Measurements from ENCODE around the gene TBRG4.

TBRG4 gene

DNA sequence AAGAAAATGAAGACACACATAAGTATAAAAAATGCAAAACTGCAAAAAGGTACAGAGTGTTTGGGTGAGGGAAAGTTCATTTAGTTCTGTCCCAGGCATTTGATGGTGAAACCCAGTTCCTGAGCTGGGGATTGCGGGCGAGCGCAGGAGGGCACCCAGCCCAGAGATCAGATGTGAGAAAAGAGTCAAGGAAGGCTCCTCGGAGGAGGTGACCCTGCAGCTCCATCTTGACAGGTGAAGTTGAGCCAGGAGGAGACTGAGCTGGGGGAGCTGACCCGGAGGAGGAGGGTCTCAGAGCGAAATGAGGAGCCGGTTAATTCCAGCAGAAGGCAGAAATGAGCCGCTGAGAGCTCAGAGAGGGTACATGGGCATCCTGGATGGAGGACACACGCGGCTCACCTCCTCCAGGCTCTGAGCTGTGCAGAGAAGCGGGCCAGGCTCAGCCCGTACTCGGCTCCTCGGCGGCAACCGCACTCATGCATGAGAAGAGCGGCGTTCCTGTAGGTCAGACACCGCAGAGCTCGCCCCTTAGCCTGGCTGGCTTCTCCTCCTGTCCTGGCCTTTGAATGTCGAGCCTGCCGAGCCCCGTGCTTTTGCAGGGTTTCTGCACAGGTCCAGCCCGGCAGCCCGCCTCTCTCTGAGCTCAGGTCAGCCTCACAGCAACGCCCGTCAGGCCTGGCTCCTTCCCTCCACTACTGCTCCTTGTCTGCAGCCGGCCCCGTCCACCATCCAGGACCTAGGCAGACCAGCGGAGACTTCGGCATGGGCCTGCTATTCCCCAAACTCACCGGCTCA, 36.6 kb upstream of the TBRG4 start:
- in situ Hi-C loops (cut with MboI; ENCODE audit: low pct_unique_long_range_greater_than_20kb, low sequenced_read_pairs): loop anchor here (25.0 kb wide), 1 partner anchor 561 kb away; the partner anchor contains the start of gene TMED4
- DNase-seq: no peak

DNA sequence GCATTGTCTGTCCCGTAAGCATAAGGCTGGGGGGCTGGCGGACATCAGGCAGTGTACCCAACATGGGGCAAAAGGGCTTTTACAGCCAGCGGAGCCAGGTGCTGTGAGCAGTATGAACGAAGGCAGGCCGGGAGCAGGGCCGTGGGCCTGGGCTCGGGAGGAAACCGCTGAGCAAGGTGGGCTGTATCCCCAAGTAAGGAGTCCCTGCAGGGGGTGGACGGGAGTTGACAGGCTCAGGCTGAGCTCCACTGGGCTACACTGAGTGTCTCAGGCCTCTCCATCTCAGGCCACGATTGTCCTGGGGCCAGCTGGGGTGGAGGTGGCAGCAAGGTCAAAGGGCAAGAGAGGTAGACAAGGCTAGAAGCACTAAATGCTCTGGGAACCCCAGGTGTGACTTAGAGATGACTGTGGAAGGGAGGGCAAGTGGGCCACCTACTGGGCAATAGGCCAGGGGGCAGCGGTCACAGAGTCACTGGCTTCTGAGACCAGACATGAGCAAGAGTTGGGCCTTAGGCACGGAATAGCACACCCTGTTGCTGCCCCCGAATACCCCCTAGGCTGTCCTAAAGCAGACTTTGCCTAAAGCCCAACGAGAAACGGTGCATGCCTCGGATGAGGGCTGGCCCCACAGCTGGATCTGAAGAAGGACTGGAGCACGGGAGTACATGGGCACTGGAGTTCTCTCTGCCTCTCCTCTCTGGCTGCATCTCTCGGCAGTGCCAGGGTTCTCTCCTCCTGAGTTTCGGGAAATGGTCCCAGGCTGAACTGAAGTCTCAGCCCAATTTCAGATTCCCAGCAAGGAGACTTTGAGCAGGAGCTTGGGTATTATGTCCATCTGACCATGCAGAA, 35.3 kb upstream of the TBRG4 start:
- DNase-seq: no peak
- in situ Hi-C loops (cut with MboI; ENCODE audit: low pct_unique_long_range_greater_than_20kb, low sequenced_read_pairs): loop anchor here (25.0 kb wide), 1 partner anchor 559 kb away; the partner anchor contains the start of gene TMED4

GRCh38 chr7:45145881-45146280, 34.4 kb upstream of the TBRG4 start:
- in situ Hi-C loops (cut with MboI; ENCODE audit: low pct_unique_long_range_greater_than_20kb, low sequenced_read_pairs): loop anchor here (25.0 kb wide), 1 partner anchor 559 kb away; the partner anchor contains the start of gene TMED4
- DNase-seq: no peak

DNA sequence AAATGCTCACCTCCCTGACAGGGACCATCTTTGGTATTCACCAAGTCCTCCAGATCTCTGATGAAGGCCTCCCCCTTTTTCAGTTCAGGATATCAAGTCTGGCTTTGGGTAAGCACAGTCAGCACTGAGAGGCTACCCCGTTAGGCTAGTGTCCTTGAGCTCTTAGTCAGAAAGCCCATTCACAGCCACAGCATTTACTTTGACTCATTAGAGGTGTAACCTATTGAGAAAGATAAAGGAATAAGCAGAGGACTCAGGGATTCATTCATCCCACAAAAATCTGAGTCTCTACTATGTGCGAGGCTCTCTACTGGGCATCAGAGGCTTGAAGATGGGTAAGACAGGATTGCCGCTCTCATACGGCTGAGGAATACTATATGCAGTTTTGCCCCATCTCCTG, 32.1 kb upstream of the TBRG4 start:
- in situ Hi-C loops (cut with MboI; ENCODE audit: low pct_unique_long_range_greater_than_20kb, low sequenced_read_pairs): loop anchor here (25.0 kb wide), 1 partner anchor 556 kb away; the partner anchor contains the start of gene TMED4
- no peak for DNase-seq

- DNase-seq: peak; percentile 41
- in situ Hi-C loops (cut with MboI; ENCODE audit: low pct_unique_long_range_greater_than_20kb, low sequenced_read_pairs): loop anchor here (25.0 kb wide), 1 partner anchor 554 kb away; the partner anchor contains the start of gene TMED4
Measured at GRCh38 chr7:45140827-45141226, 29.3 kb upstream of the TBRG4 start.

GRCh38 chr7:45138433-45139267, 27.2 kb upstream of the TBRG4 start:
- peak; percentile 43 for DNase-seq
- in situ Hi-C loops (cut with MboI; ENCODE audit: low pct_unique_long_range_greater_than_20kb, low sequenced_read_pairs): loop anchor here (25.0 kb wide), 1 partner anchor 551 kb away; the partner anchor contains the start of gene TMED4

- DNase-seq: peak; percentile 72
- in situ Hi-C loops (cut with MboI; ENCODE audit: low pct_unique_long_range_greater_than_20kb, low sequenced_read_pairs): loop anchor here (25.0 kb wide), 1 partner anchor 549 kb away; the partner anchor contains the start of gene TMED4
Measured at GRCh38 chr7:45136106-45137060, 24.9 kb upstream of the TBRG4 start.

GRCh38 chr7:45133877-45134276, 22.4 kb upstream of the TBRG4 start:
- DNase-seq: no peak
- in situ Hi-C loops (cut with MboI; ENCODE audit: low pct_unique_long_range_greater_than_20kb, low sequenced_read_pairs): loop anchor here (25.0 kb wide), 1 partner anchor 547 kb away; the partner anchor contains the start of gene TMED4

DNA sequence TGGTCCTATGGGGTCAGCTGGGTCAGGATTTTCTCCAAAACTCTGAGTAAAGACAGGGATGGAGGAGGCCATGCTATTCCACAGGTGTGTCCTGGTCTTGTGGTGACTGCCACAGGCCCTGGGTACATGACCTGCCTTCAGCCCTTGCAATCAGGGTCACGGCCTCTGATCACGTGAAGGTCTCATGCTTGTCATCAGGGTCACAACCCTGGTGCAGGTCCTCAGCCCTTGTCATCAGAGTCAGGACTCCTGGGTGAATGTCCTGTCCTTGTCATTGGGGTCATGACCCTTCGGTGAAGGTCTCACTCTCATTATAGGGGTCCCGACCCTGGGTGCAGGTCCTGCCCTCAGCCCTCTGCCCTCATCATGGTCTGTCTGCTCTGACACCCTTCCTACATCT, 21.9 kb upstream of the TBRG4 start:
- no peak for DNase-seq
- in situ Hi-C loops (cut with MboI; ENCODE audit: low pct_unique_long_range_greater_than_20kb, low sequenced_read_pairs): loop anchor here (25.0 kb wide), 1 partner anchor 546 kb away; the partner anchor contains the start of gene TMED4

DNA sequence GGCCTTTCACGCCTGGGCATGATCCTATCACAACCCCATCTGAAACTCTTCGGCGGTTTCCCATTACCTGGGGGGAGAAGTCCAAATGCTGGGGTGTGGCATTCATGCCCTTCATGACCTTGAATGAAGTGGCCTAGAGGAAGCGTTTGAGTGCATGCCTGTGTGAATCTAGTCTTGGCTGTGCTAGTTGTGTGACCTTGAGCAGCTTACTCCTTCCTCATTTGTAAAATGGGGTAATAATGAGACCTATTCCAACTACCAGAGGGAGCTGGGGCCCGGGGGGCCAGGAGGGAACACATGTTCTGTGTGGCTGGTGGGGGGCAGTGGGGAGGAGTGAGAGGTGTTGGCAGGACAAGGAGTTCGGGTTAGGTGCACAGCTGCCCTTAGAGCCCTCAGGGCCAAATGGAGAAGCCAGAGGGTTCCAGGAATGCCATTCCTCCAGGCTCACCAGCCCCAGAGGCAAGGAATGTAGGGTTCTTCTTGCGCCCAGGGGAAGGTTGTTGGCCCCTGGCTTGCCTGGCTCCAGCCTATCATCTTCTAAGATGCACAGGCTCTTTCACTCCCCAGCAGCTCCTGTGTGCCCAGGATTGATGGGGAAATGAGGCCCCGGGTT, 21.3 kb upstream of the TBRG4 start:
- no peak for DNase-seq
- in situ Hi-C loops (cut with MboI; ENCODE audit: low pct_unique_long_range_greater_than_20kb, low sequenced_read_pairs): loop anchor here (25.0 kb wide), 1 partner anchor 546 kb away; the partner anchor contains the start of gene TMED4

DNA sequence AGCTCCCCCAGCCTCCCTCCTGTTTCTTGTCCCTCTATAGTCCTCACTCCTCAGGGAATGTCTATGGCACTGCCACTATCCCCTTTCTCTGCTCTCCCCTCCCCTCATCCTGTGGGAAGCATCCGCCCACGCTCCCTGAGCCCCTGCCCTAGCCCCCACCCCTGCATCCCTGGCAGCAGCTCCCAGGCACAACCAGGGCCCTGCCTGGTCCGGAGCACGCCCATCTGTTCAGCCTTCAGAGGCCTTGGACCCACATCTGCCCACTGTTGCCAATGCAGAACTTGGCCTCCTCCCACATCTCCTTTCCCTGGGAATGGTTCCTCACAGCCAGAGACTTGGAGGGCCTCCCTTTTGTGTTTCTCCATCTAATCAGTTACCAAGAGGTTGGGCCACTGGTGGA, 20.4 kb upstream of the TBRG4 start:
- no peak for DNase-seq
- in situ Hi-C loops (cut with MboI; ENCODE audit: low pct_unique_long_range_greater_than_20kb, low sequenced_read_pairs): loop anchor here (25.0 kb wide), 1 partner anchor 545 kb away; the partner anchor contains the start of gene TMED4

DNA sequence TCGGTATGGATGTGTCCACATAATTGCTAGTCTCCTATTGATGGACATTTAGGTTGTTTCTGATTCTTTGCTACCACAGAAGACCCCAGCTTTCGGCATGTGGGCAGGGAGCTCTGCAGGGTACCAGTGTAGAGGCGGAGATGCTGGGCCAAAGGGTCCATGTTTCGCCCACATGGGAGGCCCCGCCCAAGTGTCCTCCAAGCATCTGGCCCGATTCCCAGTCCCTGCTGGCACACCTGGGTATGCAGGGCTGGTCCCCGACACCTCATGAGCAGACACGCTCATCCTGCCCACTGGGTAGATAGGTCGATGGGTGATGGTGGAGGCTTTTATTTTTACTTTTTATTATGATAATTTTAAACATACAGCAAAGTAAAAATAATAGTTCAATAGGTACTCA, 19.4 kb upstream of the TBRG4 start:
- DNase-seq: no peak
- in situ Hi-C loops (cut with MboI; ENCODE audit: low pct_unique_long_range_greater_than_20kb, low sequenced_read_pairs): loop anchor here (25.0 kb wide), 1 partner anchor 544 kb away; the partner anchor contains the start of gene TMED4

DNA sequence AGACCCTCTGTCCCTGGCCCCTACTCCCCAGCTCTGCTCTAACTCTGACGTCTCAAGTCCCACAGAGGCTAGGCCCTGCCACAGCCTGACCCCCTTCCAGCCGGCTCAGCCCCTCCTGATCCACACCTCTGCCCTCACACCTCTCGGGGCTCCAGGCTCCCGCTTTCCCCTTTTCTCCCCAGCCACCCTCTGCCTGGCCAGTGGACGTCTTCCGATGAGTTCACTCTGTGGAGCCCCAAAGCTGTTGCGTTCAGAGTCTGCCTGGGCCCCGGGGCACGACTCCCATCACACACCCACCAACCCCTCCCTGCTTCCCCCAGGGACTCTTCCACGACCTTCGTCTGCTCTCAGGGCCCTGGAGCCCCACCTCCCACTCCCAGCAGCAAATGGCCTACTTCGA, 18.4 kb upstream of the TBRG4 start:
- in situ Hi-C loops (cut with MboI; ENCODE audit: low pct_unique_long_range_greater_than_20kb, low sequenced_read_pairs): loop anchor here (25.0 kb wide), 1 partner anchor 543 kb away; the partner anchor contains the start of gene TMED4
- no peak for DNase-seq

DNA sequence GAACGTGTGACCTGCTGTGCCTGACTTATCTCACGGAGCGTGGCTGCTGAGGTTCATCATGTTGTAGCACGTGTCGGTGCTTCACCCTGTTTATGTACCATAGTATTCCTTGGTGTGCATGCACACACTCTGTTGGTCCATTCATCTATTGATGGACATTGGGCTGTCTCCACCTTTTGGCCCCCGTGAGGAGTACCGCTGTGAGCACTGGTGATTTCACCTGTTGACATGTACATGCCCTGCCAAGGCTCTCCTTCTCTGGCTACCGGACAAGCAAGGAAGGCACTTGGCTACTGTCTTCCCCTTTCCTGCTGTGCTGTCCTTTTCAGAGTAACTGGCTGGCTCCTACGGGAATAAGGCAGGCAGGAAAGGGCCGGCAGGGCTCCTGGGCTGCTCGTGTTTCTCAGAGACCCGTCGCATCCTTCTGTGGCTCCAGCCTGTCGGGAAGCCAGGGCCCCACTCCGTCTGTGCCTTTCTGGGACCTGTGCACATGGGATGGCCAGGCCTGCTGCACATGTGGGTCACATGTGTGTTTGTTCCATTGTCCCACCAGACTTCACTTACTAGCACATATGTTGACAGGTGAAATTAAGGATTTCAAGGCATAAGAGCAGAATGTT, 17.8 kb upstream of the TBRG4 start:
- in situ Hi-C loops (cut with MboI; ENCODE audit: low pct_unique_long_range_greater_than_20kb, low sequenced_read_pairs): loop anchor here (25.0 kb wide), 1 partner anchor 542 kb away; the partner anchor contains the start of gene TMED4
- DNase-seq: no peak

DNA sequence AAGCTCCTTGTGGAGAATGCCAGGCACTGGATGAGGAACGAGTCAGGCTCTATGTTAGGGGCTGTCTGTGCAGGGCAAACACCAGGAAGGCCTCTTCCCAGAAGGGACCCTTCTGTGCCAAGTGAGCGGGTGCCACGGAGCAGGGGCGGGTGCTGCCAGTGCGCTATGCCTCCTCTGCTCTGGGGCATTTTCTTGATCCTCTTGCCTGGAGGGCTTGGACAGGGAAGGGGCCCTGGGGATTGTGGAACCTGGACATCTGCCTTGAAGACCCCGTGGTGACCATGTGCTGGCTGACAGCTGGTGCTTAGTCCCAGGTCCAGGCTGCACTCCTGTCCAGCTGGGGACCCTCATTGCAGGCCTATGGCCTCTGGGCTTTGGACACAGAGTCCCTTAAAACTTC, 15.4 kb upstream of the TBRG4 start:
- in situ Hi-C loops (cut with MboI; ENCODE audit: low pct_unique_long_range_greater_than_20kb, low sequenced_read_pairs): loop anchor here (25.0 kb wide), 1 partner anchor 540 kb away; the partner anchor contains the start of gene TMED4

DNA sequence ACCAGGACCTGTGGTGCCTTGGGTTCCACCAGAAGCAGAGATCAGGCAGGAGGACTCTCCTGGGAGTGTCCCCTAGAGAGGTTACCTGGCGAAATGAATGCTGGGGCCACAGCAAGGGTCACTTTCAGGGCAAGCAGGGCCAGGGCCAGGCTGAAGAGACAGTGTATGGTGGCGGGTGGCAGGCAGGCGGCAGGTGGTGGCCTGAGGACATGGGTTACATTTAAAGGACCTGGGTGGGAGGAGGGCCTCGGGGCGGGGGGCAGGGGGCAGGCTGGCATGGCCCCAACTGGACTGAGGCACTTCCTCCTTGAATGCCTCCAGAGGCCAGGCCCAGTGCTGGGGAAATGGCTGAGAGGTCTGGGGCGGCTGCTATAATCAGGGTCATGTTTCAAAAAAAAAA, 14.7 kb upstream of the TBRG4 start:
- no peak for DNase-seq
- in situ Hi-C loops (cut with MboI; ENCODE audit: low pct_unique_long_range_greater_than_20kb, low sequenced_read_pairs): loop anchor here (25.0 kb wide), 1 partner anchor 539 kb away; the partner anchor contains the start of gene TMED4

More for the DNA sequence above, 15.4 kb upstream of the TBRG4 start:
- no peak for DNase-seq
